A549 (cell line): Measurements from ENCODE around the gene REEP3.

Experiments used
- HOXA7 ChIP-seq: fragments of 250-450 bp; sonication (Bioruptor Pico); IDR thresholded peaks from 2 replicates; pipeline ENCODE4 v1.5.0; 2020; ENCODE audit warnings: mild to moderate bottlenecking, moderate library complexity
- RAD21 ChIP-seq, 2 experiments: fragments of >200 bp in 1 of 2; sonication (Bioruptor Twin) in 1 of 2; formaldehyde crosslinking in 1 of 2; IDR thresholded peaks in 1 of 2; conservative IDR thresholded peaks in 1 of 2; 2 replicates in 1 of 2; 3 replicates in 1 of 2; pipeline ENCODE4 v1.6.1; 2012 to 2018; ENCODE audit warnings: inconsistent platforms in 1 of 2

- TF ChIP-seq RAD21 (conservative IDR thresholded peaks at IDR 0.05 in 1 of 2, IDR thresholded peaks at IDR 0.05 in 1 of 2), result no peak
- no peak for TF ChIP-seq HOXA7 (CRISPR knock-in tag)
Observed at GRCh38 chr10:63487990-63488389, 33.2 kb upstream of the REEP3 start.
